Neural cell (in vitro differentiated cells): Measurements from ENCODE around the gene CNTD1. TPM values are rescaled to one million over a fixed set of nuclear protein-coding genes. Genes with fewer than 3 reads are reported as not detected.
"Not testable (repeated sequence)": the region's sequence is repeated elsewhere in the genome, so short reads cannot be mapped to it uniquely, and the experiment has no call there.

Experiments used
- H2AFZ ChIP-seq: fragments of 200-600, 300-800 bp; sonication (generic), shearing (Covaris generic); 2 replicates; pipeline ENCODE4 v1.6.0; 2014; ENCODE audit warnings: low read depth, mild to moderate bottlenecking, antibody characterized with exemption, low read length, moderate library complexity
- H3F3A ChIP-seq: fragments of 200-600 bp; shearing (Covaris generic); 2 replicates; pipeline ENCODE4 v1.6.1; 2016; ENCODE audit warnings: mild to moderate bottlenecking, moderate library complexity, mixed read lengths, antibody characterized with exemption, low read length; ENCODE audit not compliant: insufficient read depth, poor library complexity, severe bottlenecking
- H3K27ac ChIP-seq: fragments of 200-600, 300-800 bp; sonication (generic), shearing (Covaris generic); 2 replicates; pipeline ENCODE4 v1.5.1; 2014; ENCODE audit warnings: mild to moderate bottlenecking, low read length, moderate library complexity
- H3K27me3 ChIP-seq: fragments of 300-800, 200-600 bp; sonication (generic), shearing (Covaris generic); 2 replicates; pipeline ENCODE4 v1.6.0; 2014; ENCODE audit warnings: mild to moderate bottlenecking, low read depth, low read length, moderate library complexity; ENCODE audit not compliant: insufficient read depth
- H3K36me3 ChIP-seq: fragments of 300-800, 200-600 bp; sonication (generic), shearing (Covaris generic); 2 replicates; pipeline ENCODE4 v1.5.1; 2014; ENCODE audit warnings: mild to moderate bottlenecking, antibody characterized with exemption, low read length, moderate library complexity; ENCODE audit not compliant: insufficient read depth
- H3K4me2 ChIP-seq: fragments of 300-800, 200-600 bp; sonication (generic), shearing (Covaris generic); 2 replicates; pipeline ENCODE4 v1.6.0; 2014; ENCODE audit warnings: mild to moderate bottlenecking, low read length
- H3K4me3 ChIP-seq: fragments of 300-800, 200-600 bp; sonication (generic), shearing (Covaris generic); 2 replicates; pipeline ENCODE4 v1.5.1; 2014; ENCODE audit warnings: mild to moderate bottlenecking, low read length, moderate library complexity
- H3K79me2 ChIP-seq: fragments of 200-600 bp; shearing (Covaris generic); replicated peaks from 2 replicates; pipeline ENCODE4 v1.6.0; 2014; ENCODE audit warnings: mild to moderate bottlenecking, low read length, moderate library complexity; ENCODE audit not compliant: insufficient read depth
- H3K9ac ChIP-seq: fragments of 300-800, 200-600 bp; sonication (generic), shearing (Covaris generic); 2 replicates; pipeline ENCODE4 v1.6.1; 2016; ENCODE audit warnings: mild to moderate bottlenecking, low read length, mixed read lengths
- H3K9me2 ChIP-seq: fragments of 200-600 bp; shearing (Covaris generic); 2 replicates; pipeline ENCODE4 v1.6.1; 2016; ENCODE audit warnings: mild to moderate bottlenecking, low read length, mixed read lengths; ENCODE audit not compliant: insufficient read depth
- H3K9me3 ChIP-seq: fragments of 200-600, 300-800 bp; sonication (generic), shearing (Covaris generic); 2 replicates; pipeline ENCODE4 v1.6.1; 2016; ENCODE audit warnings: mild to moderate bottlenecking, mixed run types, low read length, moderate library complexity, mixed read lengths
- H4K20me1 ChIP-seq: fragments of 200-600 bp; shearing (Covaris generic); 2 replicates; pipeline ENCODE4 v1.6.1; 2016; ENCODE audit warnings: mild to moderate bottlenecking, mixed run types; ENCODE audit not compliant: insufficient read depth
- CTCF ChIP-seq: fragments of 450-650 bp; IDR thresholded peaks from 2 replicates; pipeline ENCODE4 v1.5.1; 2014; ENCODE audit warnings: antibody characterized with exemption, mild to moderate bottlenecking, moderate library complexity; ENCODE audit not compliant: poor library complexity, severe bottlenecking
- EP300 ChIP-seq: fragments of 450-650 bp; conservative IDR thresholded peaks from 2 replicates; pipeline ENCODE4 v1.6.1; 2014; ENCODE audit warnings: antibody characterized with exemption, mild to moderate bottlenecking, moderate library complexity; ENCODE audit not compliant: poor library complexity, severe bottlenecking
- EZH2 ChIP-seq: fragments of 200-600, 300-800 bp; shearing (Covaris generic), sonication (generic); IDR thresholded peaks from 2 replicates; pipeline ENCODE4 v1.6.1; 2014; ENCODE audit warnings: antibody characterized with exemption, low read length, borderline replicate concordance, mild to moderate bottlenecking; ENCODE audit not compliant: insufficient read depth, poor library complexity, severe bottlenecking
- MXI1 ChIP-seq: fragments of 450-650 bp; conservative IDR thresholded peaks from 2 replicates; pipeline ENCODE4 v1.6.1; 2014; ENCODE audit warnings: antibody characterized with exemption, mild to moderate bottlenecking; ENCODE audit not compliant: poor library complexity, severe bottlenecking
- POLR2AphosphoS5 ChIP-seq: IDR thresholded peaks from 2 replicates; pipeline ENCODE4 v1.6.1; 2012
- RAD21 ChIP-seq: fragments of 450-650 bp; conservative IDR thresholded peaks from 2 replicates; pipeline ENCODE4 v1.6.1; 2014; ENCODE audit warnings: antibody characterized with exemption, mild to moderate bottlenecking, moderate library complexity
- REST ChIP-seq: IDR thresholded peaks from 2 replicates; pipeline ENCODE4 v1.6.1; 2012; ENCODE audit warnings: borderline replicate concordance
- SMC3 ChIP-seq: fragments of 450-650 bp; conservative IDR thresholded peaks from 2 replicates; pipeline ENCODE4 v1.6.1; 2014; ENCODE audit warnings: antibody characterized with exemption, mild to moderate bottlenecking, moderate library complexity; ENCODE audit not compliant: poor library complexity
- TAF1 ChIP-seq: IDR thresholded peaks from 2 replicates; pipeline ENCODE4 v1.6.1; 2012; ENCODE audit warnings: low read depth
- polyA plus RNA-seq: library from polyadenylated mRNA; depleted of rRNA; stranded (reverse); fragments of >200 nt; gene quantifications from 2 replicates; pipeline ENCODE4 v1.2.3, GENCODE V29; 2014

Gene CNTD1
- polyA plus RNA-seq, 1 donor from 2014 or later, result 0.21 TPM

GRCh38 chr17:42851371-42852240, 52.9 kb downstream of the CNTD1 start:
- H3K4me3 ChIP-seq, H2AFZ ChIP-seq, H3K36me3 ChIP-seq: not testable (repeated sequence)

GRCh38 chr17:42852351-42852750, 53.7 kb downstream of the CNTD1 start:
- no peak overlapping the region for H3K27ac ChIP-seq
- H3K9me2 ChIP-seq, result no peaks in the 10 kb centered on the region
- H4K20me1 ChIP-seq, result no peaks in the 10 kb centered on the region
- H3K27me3 ChIP-seq, result no peaks in the 10 kb centered on the region
- H3K9ac ChIP-seq, result no peak overlapping the region
- H3F3A ChIP-seq, result no peaks in the 10 kb centered on the region
- no peak overlapping the region for H2AFZ ChIP-seq
- H3K4me2 ChIP-seq, result no peak overlapping the region
- TF ChIP-seq TAF1, result no peak
- no peak for TF ChIP-seq MXI1
- no peak for TF ChIP-seq RAD21
- TF ChIP-seq EZH2, result no peak
- no peak for TF ChIP-seq SMC3
- no peak for TF ChIP-seq POLR2AphosphoS5
- no peaks in the 10 kb centered on the region for H3K9me3 ChIP-seq
- no peaks in the 10 kb centered on the region for H3K36me3 ChIP-seq
- H3K4me3 ChIP-seq, result no peak overlapping the region
- H3K79me2 ChIP-seq, result no peaks in the 10 kb centered on the region

More at GRCh38 chr17:42851371-42852240, 52.9 kb downstream of the CNTD1 start:
- H3K9me3 ChIP-seq, H3K9ac ChIP-seq, H3F3A ChIP-seq, H3K27me3 ChIP-seq, H3K27ac ChIP-seq, H3K4me2 ChIP-seq, H4K20me1 ChIP-seq, H3K79me2 ChIP-seq, H3K9me2 ChIP-seq: not testable (repeated sequence)

GRCh38 chr17:42853004-42853403, 54.3 kb downstream of the CNTD1 start:
- H3K4me3 ChIP-seq, result no peak overlapping the region
- H4K20me1 ChIP-seq, result no peaks in the 10 kb centered on the region
- no peak overlapping the region for H2AFZ ChIP-seq
- no peaks in the 10 kb centered on the region for H3K9me2 ChIP-seq
- H3K9me3 ChIP-seq, result no peaks in the 10 kb centered on the region
- TF ChIP-seq MXI1, result no peak
- TF ChIP-seq REST, result no peak
- TF ChIP-seq RAD21, result no peak
- TF ChIP-seq CTCF, result no peak
- TF ChIP-seq EZH2, result no peak
- TF ChIP-seq SMC3, result no peak
- TF ChIP-seq EP300, result no peak
- no peak for TF ChIP-seq TAF1
- no peak for TF ChIP-seq POLR2AphosphoS5
- H3K27ac ChIP-seq, result no peak overlapping the region
- H3K36me3 ChIP-seq, result no peaks in the 10 kb centered on the region
- no peak overlapping the region for H3K9ac ChIP-seq
- no peaks in the 10 kb centered on the region for H3K79me2 ChIP-seq
- no peak overlapping the region for H3K4me2 ChIP-seq
- no peaks in the 10 kb centered on the region for H3F3A ChIP-seq
- no peaks in the 10 kb centered on the region for H3K27me3 ChIP-seq
